GM12892 (cell line): ENCODE results near the gene UGT1A8.

Experiments used
- DNase-seq: peaks from one replicate; pipeline ENCODE4 v3.0.0; 2011; ENCODE audit not compliant: insufficient read length
- FAIRE-seq: peaks from 2 replicates; lab custom pipeline; 2011; peaks lifted over from hg19 to GRCh38; lab: Jason Lieb, UNC
- POLR2A ChIP-seq: IDR thresholded peaks from 2 replicates; pipeline ENCODE4 v1.6.1; 2011; ENCODE audit warnings: low read depth, low read length, control low read depth
- POLR2AphosphoS5 ChIP-seq: IDR thresholded peaks from 2 replicates; pipeline ENCODE4 v1.6.1; 2011; ENCODE audit warnings: low read depth, low read length, control low read depth
- TAF1 ChIP-seq: IDR thresholded peaks from 2 replicates; pipeline ENCODE4 v1.6.1; 2011; ENCODE audit warnings: low read depth, mild to moderate bottlenecking, control low read depth, low read length, borderline replicate concordance

UGT1A8 gene

DNA sequence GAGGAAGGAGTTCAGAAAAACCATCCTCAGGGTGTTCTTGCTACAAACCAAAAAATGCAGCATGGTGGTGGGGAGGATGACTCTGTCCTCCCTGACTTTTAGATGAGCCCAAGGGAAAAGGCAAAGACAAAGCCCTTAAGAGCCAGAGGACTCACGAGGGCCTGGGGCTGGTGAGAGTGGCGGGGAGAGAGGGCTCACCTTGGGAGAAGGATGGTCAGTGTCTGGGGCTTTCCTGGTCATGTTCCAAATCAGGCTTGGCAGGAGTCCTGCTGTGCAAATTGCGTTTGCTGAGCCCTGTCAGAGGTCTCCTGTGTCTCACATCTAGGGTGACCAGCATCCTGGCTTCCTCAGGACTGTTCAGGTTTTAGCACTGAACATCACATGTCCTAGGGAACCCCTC, 147.3 kb downstream of the UGT1A8 start:
- TF ChIP-seq POLR2AphosphoS5 (no peak), POLR2A (no peak), TAF1 (no peak)
- FAIRE-seq (no peak), DNase-seq (no peak)

DNA sequence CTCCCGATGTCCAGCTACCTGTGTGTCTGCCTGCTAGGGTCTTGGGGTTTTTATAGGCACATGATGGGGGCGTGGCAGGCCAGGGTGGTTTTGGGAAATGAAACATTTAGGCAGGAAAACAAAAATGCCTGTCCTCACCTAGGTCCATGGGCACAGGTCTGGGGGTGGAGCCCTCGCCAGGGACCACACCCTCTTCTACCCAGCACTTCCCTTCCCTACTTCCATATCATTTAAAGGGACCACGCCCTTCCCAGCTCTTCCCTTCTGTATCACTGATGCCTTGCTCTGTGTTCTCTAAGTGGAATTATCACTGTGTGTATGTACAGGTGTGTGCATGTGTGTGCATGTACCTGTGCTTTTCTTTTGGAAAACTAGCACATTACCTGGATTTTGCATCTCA, 149.0 kb downstream of the UGT1A8 start:
- FAIRE-seq (no peak), DNase-seq (no peak)

DNA sequence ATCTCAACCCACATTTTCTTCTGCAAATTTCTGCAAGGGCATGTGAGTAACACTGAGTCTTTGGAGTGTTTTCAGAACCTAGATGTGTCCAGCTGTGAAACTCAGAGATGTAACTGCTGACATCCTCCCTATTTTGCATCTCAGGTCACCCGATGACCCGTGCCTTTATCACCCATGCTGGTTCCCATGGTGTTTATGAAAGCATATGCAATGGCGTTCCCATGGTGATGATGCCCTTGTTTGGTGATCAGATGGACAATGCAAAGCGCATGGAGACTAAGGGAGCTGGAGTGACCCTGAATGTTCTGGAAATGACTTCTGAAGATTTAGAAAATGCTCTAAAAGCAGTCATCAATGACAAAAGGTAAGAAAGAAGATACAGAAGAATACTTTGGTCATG, 150.6 kb downstream of the UGT1A8 start:
- DNase-seq (no peak), FAIRE-seq (no peak)
- TF ChIP-seq TAF1, result no peak
- TF ChIP-seq POLR2A, result no peak
- no peak for TF ChIP-seq POLR2AphosphoS5

More for the DNA sequence above, 149.0 kb downstream of the UGT1A8 start:
- TF ChIP-seq POLR2AphosphoS5 (no peak), POLR2A (no peak), TAF1 (no peak)

DNA sequence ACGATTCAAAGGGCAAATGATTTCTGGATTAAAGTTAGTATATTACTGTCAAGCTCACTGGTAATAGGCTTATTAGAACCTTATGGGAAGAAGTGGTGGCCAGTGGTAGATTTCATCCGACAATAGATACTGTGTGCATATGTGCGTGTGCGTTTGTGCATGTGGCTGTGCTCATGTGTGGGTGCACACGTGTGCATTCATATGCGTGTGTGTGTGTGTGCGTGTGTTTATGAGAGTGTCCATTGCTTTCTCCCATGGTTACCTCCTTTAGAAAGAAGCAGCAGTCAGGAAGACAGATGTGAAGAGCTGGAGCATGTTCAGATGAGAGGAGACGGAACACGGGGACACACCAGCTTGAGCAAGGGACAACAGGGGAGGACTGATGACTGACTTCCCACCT, 151.8 kb downstream of the UGT1A8 start:
- FAIRE-seq (no peak), DNase-seq (no peak)
- TF ChIP-seq POLR2AphosphoS5 (no peak), TAF1 (no peak), POLR2A (no peak)

DNA sequence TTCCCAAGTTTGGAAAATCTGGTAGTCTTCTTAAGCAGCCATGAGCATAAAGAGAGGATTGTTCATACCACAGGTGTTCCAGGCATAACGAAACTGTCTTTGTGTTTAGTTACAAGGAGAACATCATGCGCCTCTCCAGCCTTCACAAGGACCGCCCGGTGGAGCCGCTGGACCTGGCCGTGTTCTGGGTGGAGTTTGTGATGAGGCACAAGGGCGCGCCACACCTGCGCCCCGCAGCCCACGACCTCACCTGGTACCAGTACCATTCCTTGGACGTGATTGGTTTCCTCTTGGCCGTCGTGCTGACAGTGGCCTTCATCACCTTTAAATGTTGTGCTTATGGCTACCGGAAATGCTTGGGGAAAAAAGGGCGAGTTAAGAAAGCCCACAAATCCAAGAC, 154.7 kb downstream of the UGT1A8 start:
- no peak for FAIRE-seq
- TF ChIP-seq POLR2A (no peak), TAF1 (no peak), POLR2AphosphoS5 (no peak)
- no peak for DNase-seq

DNA sequence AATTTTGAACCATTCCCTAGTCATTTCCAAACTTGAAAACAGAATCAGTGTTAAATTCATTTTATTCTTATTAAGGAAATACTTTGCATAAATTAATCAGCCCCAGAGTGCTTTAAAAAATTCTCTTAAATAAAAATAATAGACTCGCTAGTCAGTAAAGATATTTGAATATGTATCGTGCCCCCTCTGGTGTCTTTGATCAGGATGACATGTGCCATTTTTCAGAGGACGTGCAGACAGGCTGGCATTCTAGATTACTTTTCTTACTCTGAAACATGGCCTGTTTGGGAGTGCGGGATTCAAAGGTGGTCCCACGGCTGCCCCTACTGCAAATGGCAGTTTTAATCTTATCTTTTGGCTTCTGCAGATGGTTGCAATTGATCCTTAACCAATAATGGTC, 155.2 kb downstream of the UGT1A8 start:
- DNase-seq (no peak), FAIRE-seq (no peak)
- TF ChIP-seq POLR2A (no peak), TAF1 (no peak), POLR2AphosphoS5 (no peak)

DNA sequence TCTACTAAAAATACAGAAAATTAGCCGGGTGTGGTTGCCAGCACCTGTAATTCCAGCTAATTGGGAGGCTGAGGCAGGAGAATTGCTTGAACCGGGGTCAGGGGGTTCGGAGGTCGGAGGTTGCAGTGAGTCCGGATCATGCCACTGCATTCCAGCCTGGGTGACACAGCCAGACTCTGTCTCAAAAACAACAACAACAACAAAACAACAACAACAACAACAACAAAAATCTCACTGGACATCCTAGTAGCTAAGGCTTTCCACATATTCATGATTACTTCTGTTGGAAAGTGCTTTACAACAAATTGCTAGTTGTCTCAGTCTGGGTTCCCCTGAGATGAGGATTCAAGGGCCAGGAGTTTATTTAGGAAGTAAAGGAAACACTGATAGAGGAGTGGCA, 156.4 kb downstream of the UGT1A8 start:
- no peak for TF ChIP-seq TAF1
- no peak for TF ChIP-seq POLR2AphosphoS5
- no peak for TF ChIP-seq POLR2A
- FAIRE-seq (no peak), DNase-seq (no peak)

DNA sequence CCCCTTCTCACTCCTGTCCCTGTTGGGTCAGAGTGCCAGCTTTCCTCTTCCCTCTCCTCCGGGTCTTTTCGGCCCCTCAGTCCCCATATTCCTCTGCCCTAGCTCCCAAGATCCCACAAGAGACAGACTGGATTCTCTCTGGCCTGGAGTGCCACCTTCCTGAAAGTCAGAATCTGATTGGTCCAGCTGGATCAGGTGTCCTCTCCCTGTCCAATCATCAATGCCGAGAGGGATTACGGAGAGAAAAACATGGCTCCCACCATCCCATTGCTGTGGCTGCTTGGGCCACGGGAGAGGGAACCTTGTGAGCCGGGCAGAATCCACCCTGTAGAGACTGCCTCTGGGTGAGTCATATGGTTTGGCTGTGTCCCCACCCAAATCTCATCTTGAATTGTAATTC, 158.0 kb downstream of the UGT1A8 start:
- DNase-seq (no peak), FAIRE-seq (no peak)
- TF ChIP-seq POLR2AphosphoS5 (no peak), POLR2A (no peak), TAF1 (no peak)

DNA sequence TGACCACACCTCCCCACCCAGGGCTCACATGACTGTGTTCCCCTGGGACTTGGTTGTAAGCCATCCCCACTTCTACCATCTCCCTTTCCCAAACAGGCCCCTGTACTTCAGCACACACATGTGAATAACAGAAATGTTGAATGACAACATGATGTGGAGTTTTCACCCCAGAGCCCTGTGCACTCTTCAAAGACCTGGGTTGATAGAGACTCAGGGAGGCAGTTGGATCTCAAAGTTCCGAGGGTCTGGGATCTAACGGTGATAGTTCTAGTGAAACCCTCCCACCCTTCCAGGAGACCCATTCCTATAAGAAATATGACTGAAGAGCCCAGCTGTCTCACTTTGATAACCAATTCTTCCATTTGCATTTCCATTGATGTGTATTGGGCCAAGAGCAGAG, 160.6 kb downstream of the UGT1A8 start, which contains the start of gene MROH2A:
Gene MROH2A, plus strand, starts transcription at position 301 of the 400 bp plus-strand sequence. CDS start 1,029 bp downstream, outside the sequence.
- DNase-seq (no peak), FAIRE-seq (no peak)
- TF ChIP-seq TAF1, result no peak
- TF ChIP-seq POLR2A, result no peak
- TF ChIP-seq POLR2AphosphoS5, result no peak

DNA sequence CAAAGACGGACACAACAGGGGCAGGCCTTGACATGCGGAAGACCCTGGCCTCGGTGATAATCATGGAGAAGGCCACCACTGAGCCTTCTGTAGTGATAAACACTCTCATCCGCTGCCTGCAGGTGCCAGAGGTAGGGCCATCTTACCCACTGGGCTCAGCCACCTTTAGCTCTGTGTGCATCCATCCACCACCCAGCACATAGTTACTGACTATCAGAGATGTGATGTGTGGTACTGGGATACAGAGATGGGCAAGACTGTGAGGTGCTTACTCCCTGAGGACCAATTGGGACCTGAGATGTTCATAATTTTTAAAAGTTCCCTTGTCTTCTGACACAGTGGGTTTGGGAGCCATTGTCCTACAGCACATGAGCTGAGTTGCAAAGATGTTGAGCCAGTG, 162.3 kb downstream of the UGT1A8 start:
- DNase-seq (no peak), FAIRE-seq (no peak)
- TF ChIP-seq TAF1 (no peak), POLR2AphosphoS5 (no peak), POLR2A (no peak)

DNA sequence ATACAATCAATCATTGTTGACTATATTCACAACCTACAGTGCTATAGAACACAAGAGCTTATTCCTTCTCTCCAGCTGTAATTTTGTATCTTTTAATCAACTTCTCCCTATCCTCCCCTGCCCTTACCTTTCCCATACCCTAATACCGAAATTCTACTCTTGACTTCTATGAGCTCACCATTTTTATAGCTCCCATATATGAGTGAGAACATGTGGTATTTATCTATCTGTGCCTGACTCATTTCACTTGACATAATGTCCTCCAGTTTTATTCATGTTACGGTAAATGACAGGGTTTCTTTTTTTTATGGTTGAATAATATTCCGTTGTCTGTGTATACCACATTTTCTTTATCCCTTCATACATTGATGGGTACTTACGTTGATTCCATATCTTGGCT, 163.3 kb downstream of the UGT1A8 start:
- no peak for DNase-seq
- FAIRE-seq, result no peak

DNA sequence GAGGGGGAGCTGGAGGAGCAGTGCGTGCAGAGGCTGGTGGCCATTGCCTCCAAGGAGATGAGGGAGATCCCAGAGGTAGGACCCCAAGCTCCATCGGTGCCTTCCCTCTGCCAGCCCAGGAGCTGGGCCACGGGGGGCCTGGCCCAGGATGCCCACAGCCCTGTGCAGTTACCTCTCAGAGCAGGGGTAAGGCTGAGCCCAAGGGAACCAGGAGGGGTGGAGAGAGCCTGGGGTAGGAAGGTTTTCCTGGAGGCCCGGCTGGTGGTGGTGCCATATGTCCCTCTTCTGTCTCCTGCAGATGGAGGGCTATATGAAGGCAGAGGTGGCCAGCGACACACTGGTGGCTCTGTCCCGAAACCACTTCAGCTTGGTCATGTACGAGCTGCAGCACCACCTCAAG, 172.1 kb downstream of the UGT1A8 start:
- no peak for TF ChIP-seq TAF1
- no peak for TF ChIP-seq POLR2A
- no peak for TF ChIP-seq POLR2AphosphoS5
- DNase-seq (no peak), FAIRE-seq (no peak)

More for the DNA sequence above, 163.3 kb downstream of the UGT1A8 start:
- no peak for TF ChIP-seq POLR2AphosphoS5
